GM12874 (cell line): ENCODE measurements around the gene NOD2.

Source experiments
- TF ChIP-seq, protein P1 (sequence below): IDR thresholded peaks from 2 replicates; pipeline ENCODE4 v1.5.1; 2011; ENCODE audit warnings: low read depth, mild to moderate bottlenecking, control low read depth, low read length, moderate library complexity; ENCODE audit not compliant: insufficient read depth

Gene NOD2

DNA sequence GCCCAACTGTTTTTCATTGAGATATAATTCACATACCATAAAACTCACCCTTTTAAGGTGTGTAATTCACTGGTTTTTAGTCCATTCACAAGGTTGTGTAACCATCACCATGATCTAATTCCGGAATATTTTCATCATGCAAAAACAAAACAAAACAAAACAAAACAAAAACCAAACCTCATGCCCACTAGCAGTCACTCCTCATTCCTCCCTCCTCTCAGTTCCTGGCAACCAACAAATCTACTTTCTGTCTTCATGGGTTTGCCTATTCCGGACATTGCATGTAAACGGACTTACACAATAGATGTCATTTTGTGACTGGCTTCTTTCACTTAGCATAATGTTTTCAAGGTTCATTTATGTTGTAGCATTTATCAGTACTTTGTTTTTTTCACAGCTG is 4.5 kb upstream of the NOD2 start:
- TF ChIP-seq, protein P1, sequence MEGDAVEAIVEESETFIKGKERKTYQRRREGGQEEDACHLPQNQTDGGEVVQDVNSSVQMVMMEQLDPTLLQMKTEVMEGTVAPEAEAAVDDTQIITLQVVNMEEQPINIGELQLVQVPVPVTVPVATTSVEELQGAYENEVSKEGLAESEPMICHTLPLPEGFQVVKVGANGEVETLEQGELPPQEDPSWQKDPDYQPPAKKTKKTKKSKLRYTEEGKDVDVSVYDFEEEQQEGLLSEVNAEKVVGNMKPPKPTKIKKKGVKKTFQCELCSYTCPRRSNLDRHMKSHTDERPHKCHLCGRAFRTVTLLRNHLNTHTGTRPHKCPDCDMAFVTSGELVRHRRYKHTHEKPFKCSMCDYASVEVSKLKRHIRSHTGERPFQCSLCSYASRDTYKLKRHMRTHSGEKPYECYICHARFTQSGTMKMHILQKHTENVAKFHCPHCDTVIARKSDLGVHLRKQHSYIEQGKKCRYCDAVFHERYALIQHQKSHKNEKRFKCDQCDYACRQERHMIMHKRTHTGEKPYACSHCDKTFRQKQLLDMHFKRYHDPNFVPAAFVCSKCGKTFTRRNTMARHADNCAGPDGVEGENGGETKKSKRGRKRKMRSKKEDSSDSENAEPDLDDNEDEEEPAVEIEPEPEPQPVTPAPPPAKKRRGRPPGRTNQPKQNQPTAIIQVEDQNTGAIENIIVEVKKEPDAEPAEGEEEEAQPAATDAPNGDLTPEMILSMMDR = no peak

DNA sequence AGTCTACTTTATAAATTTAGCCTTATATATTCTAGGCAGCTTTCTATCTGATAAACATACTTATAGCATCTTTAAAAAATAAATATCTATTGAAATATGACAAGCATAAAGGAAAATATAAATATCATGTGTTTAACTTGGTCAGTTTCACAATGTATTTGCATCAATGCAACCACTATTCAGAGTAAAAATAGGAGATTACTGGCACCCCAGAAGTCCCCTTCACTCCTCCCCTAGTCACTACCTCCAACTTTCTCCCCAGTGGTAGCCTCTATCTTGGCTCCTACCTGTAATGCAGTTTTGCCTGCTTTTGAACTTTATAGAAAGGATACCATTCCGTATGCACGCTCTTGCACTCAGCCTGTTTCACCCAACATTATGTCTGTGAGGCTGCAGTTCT is 3.2 kb upstream of the NOD2 start:
- TF ChIP-seq, protein P1 = no peak

DNA sequence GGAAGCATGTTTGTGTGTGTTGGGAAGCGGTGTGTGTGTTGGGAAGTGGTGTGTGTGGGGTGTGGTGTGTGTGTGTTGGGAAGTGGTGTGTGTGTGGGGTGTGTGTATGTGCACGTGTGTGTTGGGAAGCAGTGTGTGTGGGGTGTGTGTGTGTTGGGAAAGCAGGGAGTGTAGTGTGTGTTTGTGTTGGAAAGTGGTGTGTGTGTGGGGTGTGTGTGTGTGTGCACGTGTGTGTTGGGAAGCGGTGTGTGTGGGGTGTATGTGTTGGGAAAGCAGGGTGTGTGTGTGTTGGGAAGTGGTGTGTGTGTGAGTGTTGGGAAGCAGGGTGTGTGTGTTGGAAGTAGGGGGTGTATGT is 785 bp upstream of the NOD2 start:
- TF ChIP-seq, protein P1 = no peak

DNA sequence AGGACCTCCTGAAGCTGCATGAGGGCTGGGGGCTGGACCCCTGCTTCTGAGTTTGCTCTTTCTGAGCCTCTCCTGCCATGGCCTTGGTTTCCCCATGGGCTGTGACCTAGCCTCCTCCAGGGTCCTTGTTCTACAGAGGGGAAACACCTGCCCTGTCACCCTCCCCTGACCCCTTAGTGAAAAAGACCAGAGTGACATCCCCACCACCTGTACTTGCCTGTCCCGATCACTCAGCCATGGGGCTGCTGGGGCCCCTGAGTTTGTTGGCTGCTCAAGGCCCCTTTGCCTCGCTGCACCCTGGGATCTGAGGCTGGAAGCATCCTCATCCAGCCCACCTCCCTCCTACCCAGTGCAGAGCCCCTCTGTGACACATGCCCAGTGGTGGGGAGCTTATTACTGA is 800 bp downstream of the NOD2 start:
- TF ChIP-seq, protein P1 = no peak

DNA sequence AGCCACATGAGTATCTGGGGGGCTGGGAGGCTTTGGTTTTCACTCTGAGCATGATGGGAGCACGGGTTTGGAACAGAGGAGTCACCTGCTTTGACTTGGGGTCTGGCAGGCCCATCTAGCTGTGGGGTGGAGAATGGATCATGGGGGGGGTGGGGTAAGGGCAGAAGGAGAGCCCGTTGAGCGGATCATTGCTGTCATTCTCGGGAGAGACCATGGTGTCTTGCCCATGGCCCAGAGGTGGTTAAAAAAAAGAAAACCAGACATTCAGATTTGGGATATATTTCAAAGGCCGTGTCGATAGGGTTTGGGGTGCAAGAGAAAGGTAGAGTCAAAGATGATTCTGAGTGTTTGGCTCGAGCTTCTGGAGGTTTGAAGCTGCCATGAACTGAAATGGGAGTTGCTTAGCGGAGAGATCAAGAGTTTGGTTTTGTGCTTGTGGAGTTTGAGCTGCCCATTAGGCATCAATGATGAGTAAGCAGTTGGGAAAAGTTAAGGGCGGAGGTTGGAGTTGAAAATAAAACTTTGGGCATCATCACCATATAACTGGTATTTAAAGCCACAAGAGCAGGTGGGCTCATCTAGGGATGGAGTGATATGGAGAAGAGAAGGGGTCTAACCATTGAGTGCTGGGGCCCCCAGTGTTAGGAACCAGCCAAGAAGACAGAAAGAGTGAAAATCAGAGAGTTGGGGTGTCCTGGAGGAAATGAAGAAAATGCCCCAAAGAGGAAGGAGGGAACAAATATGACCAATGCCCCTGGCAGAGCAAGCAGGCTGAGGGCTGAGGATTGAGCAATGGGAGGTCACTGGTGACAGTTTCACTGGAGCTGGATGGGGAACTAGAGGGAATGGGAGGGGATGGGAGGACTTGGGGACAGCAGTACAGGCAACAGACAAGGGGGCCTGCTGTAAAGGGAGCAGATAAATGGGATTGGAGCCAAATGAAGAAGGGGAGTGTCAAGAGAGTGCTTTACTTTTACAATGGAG is 1.9 kb downstream of the NOD2 start:
- TF ChIP-seq, protein P1 = no peak

DNA sequence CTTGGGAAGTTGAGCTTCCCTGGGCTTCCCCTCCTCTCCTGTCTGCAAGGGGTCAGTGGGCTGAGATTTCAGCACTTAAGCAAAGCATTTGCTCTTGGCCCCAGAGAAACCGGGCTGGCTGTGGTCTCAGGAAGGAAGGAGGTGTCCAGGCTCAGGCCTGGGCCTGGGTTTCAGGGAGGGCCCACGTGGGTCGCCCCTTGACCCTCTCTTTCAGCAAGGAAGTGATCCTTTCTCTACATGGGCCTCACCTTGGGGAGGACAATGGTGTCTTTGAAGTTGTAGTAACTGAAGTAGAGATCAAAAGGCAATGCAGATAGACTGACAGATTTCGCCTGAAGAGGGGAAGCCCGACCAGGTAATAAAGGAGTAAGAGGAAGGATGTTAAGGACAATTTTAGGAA is 2.7 kb downstream of the NOD2 start:
- TF ChIP-seq, protein P1 = no peak

DNA sequence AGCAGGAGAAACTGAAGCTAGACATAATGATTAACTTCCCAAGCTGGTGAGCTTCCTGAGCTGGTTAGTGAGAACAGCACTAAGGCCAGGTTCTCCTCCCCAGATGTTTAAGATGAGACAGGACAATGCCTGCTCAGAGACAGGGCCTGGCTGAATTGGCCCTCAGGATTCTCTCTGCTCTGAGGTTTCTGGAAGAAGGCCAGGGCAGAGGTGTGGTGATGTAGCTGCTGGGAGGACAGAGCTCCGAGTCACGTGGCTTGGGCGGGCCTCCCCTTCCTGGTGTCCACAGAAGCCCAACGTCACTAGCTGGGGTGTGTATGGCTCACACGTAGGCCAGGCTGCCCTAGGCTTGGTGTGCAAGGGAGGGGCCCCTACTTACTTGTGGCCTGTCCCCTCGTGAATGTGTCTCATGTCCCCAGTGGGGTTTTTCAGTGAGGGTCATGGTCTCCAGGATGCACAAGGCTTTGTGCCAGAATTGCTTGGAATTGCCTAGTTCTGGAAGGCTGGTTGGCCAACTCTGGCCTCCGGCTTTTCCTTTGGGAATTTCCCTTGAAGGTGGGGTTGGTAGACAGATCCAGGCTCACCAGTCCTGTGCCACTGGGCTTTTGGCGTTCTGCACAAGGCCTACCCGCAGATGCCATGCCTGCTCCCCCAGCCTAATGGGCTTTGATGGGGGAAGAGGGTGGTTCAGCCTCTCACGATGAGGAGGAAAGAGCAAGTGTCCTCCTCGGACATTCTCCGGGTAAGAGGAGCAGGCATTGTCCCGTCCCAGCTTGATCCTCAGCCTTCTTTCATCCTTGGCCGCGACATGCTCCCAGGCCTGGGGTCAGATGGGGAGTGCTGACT is 3.4 kb downstream of the NOD2 start:
- TF ChIP-seq, protein P1 = no peak
